Measurements from ENCODE around the gene LYG1. TPM values are rescaled to one million over a fixed set of nuclear protein-coding genes. Genes with fewer than 3 reads are reported as not detected.

The LYG1 gene
- total RNA-seq: 0.17 and 0.73 TPM in 2 replicates

GRCh38 chr2:99301097-99301496, at the start of gene LYG1:
Gene LYG1 (minus strand): TSS chr2:99301197. CDS start chr2:99295670, 5,527 bp downstream.

GRCh38 chr2:99337113-99338028, 36.4 kb upstream of the LYG1 start, which contains the start of gene EIF5B:
Gene EIF5B (plus strand): TSS chr2:99337389. CDS start chr2:99337555, 166 bp downstream.

GRCh38 chr2:99335911-99336803, 35.2 kb upstream of the LYG1 start, which contains the start of gene TXNDC9:
Gene TXNDC9 (minus strand): TSS chr2:99336333. CDS start chr2:99333210, 3,123 bp downstream.

GRCh38 chr2:99255491-99256318, 45.3 kb downstream of the LYG1 start, which contains the start of gene LYG2:
Gene LYG2 (minus strand): TSS chr2:99255666. CDS start chr2:99254260, 1,406 bp downstream.

Other genes starting within 250 kb of the LYG1 start
- not detected in 2 replicates for gene C2orf15, start 159.5 kb downstream of the LYG1 start, total RNA-seq
- gene TSGA10, start 146.3 kb downstream of the LYG1 start, total RNA-seq: 2.0 and 7.6 TPM in 2 replicates
- 4.6 and 4.8 TPM in 2 replicates for gene LIPT1, start 146.2 kb downstream of the LYG1 start, total RNA-seq
- gene MITD1, start 120.1 kb downstream of the LYG1 start, total RNA-seq: 19.4 and 35.6 TPM in 2 replicates
- gene MRPL30, start 120.0 kb downstream of the LYG1 start, total RNA-seq: 38.4 and 40.4 TPM in 2 replicates
- gene LYG2, start 45.5 kb downstream of the LYG1 start, total RNA-seq: not detected in 2 replicates
- gene TXNDC9, start 35.1 kb upstream of the LYG1 start, total RNA-seq: 48.0 and 90.6 TPM in 2 replicates
- gene EIF5B, start 36.2 kb upstream of the LYG1 start, total RNA-seq: 25.0 and 31.6 TPM in 2 replicates
- gene REV1, start 188.8 kb upstream of the LYG1 start, total RNA-seq: 26.0 and 38.3 TPM in 2 replicates

Data from smooth muscle cell of trachea (primary cell).